ENCODE data around the gene STAT5A.

GRCh38 chr17:42288803-42289610, 709 bp downstream of the STAT5A start:
- TF ChIP-seq, protein P1, sequence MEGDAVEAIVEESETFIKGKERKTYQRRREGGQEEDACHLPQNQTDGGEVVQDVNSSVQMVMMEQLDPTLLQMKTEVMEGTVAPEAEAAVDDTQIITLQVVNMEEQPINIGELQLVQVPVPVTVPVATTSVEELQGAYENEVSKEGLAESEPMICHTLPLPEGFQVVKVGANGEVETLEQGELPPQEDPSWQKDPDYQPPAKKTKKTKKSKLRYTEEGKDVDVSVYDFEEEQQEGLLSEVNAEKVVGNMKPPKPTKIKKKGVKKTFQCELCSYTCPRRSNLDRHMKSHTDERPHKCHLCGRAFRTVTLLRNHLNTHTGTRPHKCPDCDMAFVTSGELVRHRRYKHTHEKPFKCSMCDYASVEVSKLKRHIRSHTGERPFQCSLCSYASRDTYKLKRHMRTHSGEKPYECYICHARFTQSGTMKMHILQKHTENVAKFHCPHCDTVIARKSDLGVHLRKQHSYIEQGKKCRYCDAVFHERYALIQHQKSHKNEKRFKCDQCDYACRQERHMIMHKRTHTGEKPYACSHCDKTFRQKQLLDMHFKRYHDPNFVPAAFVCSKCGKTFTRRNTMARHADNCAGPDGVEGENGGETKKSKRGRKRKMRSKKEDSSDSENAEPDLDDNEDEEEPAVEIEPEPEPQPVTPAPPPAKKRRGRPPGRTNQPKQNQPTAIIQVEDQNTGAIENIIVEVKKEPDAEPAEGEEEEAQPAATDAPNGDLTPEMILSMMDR (IDR thresholded peaks at IDR 0.05; ENCODE audit: low read depth, low read length) = no peak
- no peak for TF ChIP-seq POLR2A (IDR thresholded peaks at IDR 0.05; ENCODE audit: extremely low read depth, insufficient read length)
- peak; percentile 39; the same call in 1 of the 2 replicates for TF ChIP-seq MAX (IDR thresholded peaks at IDR 0.05; ENCODE audit: low read depth, low read length)

Data from NB4 (cell line).